ENCODE results near the gene TXLNB. TPM values are rescaled to one million over a fixed set of nuclear protein-coding genes. Genes with fewer than 3 reads are reported as not detected.

Gene TXLNB
- total and polyA plus RNA-seq, 2 donors (not counting 1 experiment from before 2014, with no cell fraction given): 3.4 to 3.6 TPM

GRCh38 chr6:139324301-139324555, 32.4 kb upstream of the TXLNB start:
- no CpG with 5 or more reads among the region's 1 CpG for WGBS (ENCODE audit: insufficient coverage)
- Histone ChIP-seq H4K20me1 (ENCODE audit: control insufficient read depth, insufficient read depth, low read length, poor library complexity, severe bottlenecking) (no peaks in the 10 kb centered on the region), H3K4me1 (ENCODE audit: control insufficient read depth in 2 of 2, insufficient read depth in 2 of 2, low read length in 2 of 2) (peaks cover 30 to 42% of the 10 kb centered on the region in 2 donors), H3K9me3 (ENCODE audit: control extremely low read depth in 1 of 3, control insufficient read depth in 2 of 3, insufficient read depth in 1 of 3, low read length in 2 of 3) (peaks cover 0 to 2% (median 0%) of the 10 kb centered on the region in 3 donors), H3K36me3 (replicated peaks in 1 of 2; ENCODE audit: control extremely low read depth in 1 of 2, control insufficient read depth in 1 of 2, extremely low read depth in 1 of 2, insufficient read depth in 2 of 2, low read length in 1 of 2) (no peaks in the 10 kb centered on the region), H3K4me2 (replicated peaks; ENCODE audit: low read depth, low read length, poor library complexity, severe bottlenecking) (peak overlapping the region; percentile 84), H3K27ac (ENCODE audit: low read length in 2 of 2) (peak overlapping the region; percentile 83 to 92), H3K27me3 (replicated peaks in 1 of 4; ENCODE audit: control extremely low read depth in 1 of 4, control insufficient read depth in 3 of 4, insufficient read depth in 4 of 4, low read length in 3 of 4) (no peaks in the 10 kb centered on the region), H3K9ac (ENCODE audit: low read length) (peak overlapping the region; percentile 75), H3K4me3 (ENCODE audit: control extremely low read depth in 1 of 5, extremely low read depth in 1 of 5, insufficient read depth in 1 of 5, low read depth in 2 of 5, low read length in 4 of 5) (peak overlapping the region; percentile 56 to 81 (median 67)), H2AFZ (ENCODE audit: insufficient read depth, low read depth, low read length, poor library complexity, severe bottlenecking) (no peak overlapping the region), H3K79me2 (ENCODE audit: control insufficient read depth, insufficient read depth, low read length) (no peaks in the 10 kb centered on the region)
- no peaks in the 10 kb centered on the region for H3K27me3 Mint-ChIP-seq
- no peak for TF ChIP-seq CTCF (IDR thresholded peaks at IDR 0.05)
- TF ChIP-seq EZH2 (IDR thresholded peaks at IDR 0.05; ENCODE audit: borderline replicate concordance, insufficient read depth, low read depth, low read length, poor library complexity, severe bottlenecking): no peak
- intact Hi-C loops (cut with micrococcal nuclease): loop anchor here (2.0 kb wide), 1 partner anchor 53 kb away; no protein-coding TSS in a partner anchor
- H3K4me1 Mint-ChIP-seq: peaks cover 37% of the 10 kb centered on the region
- POLR2A ChIA-PET: interaction anchor here (0.6 to 1.4 kb wide), 3 partner anchors 50 to 505 kb away, joined by 4 to 10 read pairs (median 7); partner anchors contain the start of gene CITED2
- H3K4me3 Mint-ChIP-seq: peak overlapping the region; percentile 92
- no peaks in the 10 kb centered on the region for H3K9me3 Mint-ChIP-seq (ENCODE audit: insufficient read depth)
- ATAC-seq (ENCODE audit: low read depth) (no peak), DNase-seq (no peak)
- H3K27ac Mint-ChIP-seq: peak overlapping the region; percentile 54
- CTCF ChIA-PET: interaction anchor here (0.7 to 5.5 kb wide), 8 partner anchors 41 to 551 kb away, joined by 3 to 26 read pairs (median 8); partner anchors contain the start of genes CCDC28A and CITED2

- Histone ChIP-seq H3K9me3 (ENCODE audit: control extremely low read depth in 1 of 3, control insufficient read depth in 2 of 3, insufficient read depth in 1 of 3, low read length in 2 of 3) (no peaks in the 10 kb centered on the region), H3K4me2 (replicated peaks; ENCODE audit: low read depth, low read length, poor library complexity, severe bottlenecking) (peak overlapping the region; percentile 84), H3K79me2 (ENCODE audit: control insufficient read depth, insufficient read depth, low read length) (no peaks in the 10 kb centered on the region), H3K4me3 (ENCODE audit: control extremely low read depth in 1 of 5, extremely low read depth in 1 of 5, insufficient read depth in 1 of 5, low read depth in 2 of 5, low read length in 4 of 5) (peak overlapping the region; percentile 56 to 81 (median 67)), H4K20me1 (ENCODE audit: control insufficient read depth, insufficient read depth, low read length, poor library complexity, severe bottlenecking) (no peaks in the 10 kb centered on the region), H3K27ac (ENCODE audit: low read length in 2 of 2) (peak overlapping the region; percentile 83 to 92), H2AFZ (ENCODE audit: insufficient read depth, low read depth, low read length, poor library complexity, severe bottlenecking) (peak overlapping the region; percentile 86), H3K4me1 (ENCODE audit: control insufficient read depth in 2 of 2, insufficient read depth in 2 of 2, low read length in 2 of 2) (peaks cover 30 to 42% of the 10 kb centered on the region in 2 donors), H3K36me3 (replicated peaks in 1 of 2; ENCODE audit: control extremely low read depth in 1 of 2, control insufficient read depth in 1 of 2, extremely low read depth in 1 of 2, insufficient read depth in 2 of 2, low read length in 1 of 2) (no peaks in the 10 kb centered on the region), H3K27me3 (replicated peaks in 1 of 4; ENCODE audit: control extremely low read depth in 1 of 4, control insufficient read depth in 3 of 4, insufficient read depth in 4 of 4, low read length in 3 of 4) (no peaks in the 10 kb centered on the region), H3K9ac (ENCODE audit: low read length) (peak overlapping the region; percentile 75)
- Mint-ChIP-seq H3K9me3 (ENCODE audit: insufficient read depth) (no peaks in the 10 kb centered on the region), H3K4me1 (peaks cover 37% of the 10 kb centered on the region), H3K4me3 (peak overlapping the region; percentile 92), H3K27me3 (no peaks in the 10 kb centered on the region), H3K27ac (peak overlapping the region; percentile 98)
- 0% methylated on average over 10 of the region's 21 CpGs for WGBS (ENCODE audit: insufficient coverage)
- intact Hi-C loops (cut with micrococcal nuclease): loop anchor here (2.0 kb wide), 1 partner anchor 53 kb away; no protein-coding TSS in a partner anchor
- ATAC-seq (ENCODE audit: low read depth): peak; percentile 74
- TF ChIP-seq EZH2 (IDR thresholded peaks at IDR 0.05; ENCODE audit: borderline replicate concordance, insufficient read depth, low read depth, low read length, poor library complexity, severe bottlenecking) (no peak), CTCF (IDR thresholded peaks at IDR 0.05) (no peak)
- POLR2A ChIA-PET: interaction anchor here (0.6 to 1.4 kb wide), 5 partner anchors 51 to 505 kb away, joined by 4 to 10 read pairs (median 4); partner anchors contain the start of gene CITED2
- CTCF ChIA-PET: interaction anchor here (0.5 to 5.5 kb wide), 9 partner anchors 41 to 550 kb away, joined by 3 to 26 read pairs (median 7); partner anchors contain the start of genes CCDC28A and CITED2
- DNase-seq: peak; percentile 88
Measured at GRCh38 chr6:139323511-139324300, 31.9 kb upstream of the TXLNB start.

All from B cell (primary cell).